Peyer's patch (tissue), 4 donors: ENCODE results near the gene MRPS11. TPM values are rescaled to one million over a fixed set of nuclear protein-coding genes. Genes with fewer than 3 reads are reported as not detected.
"Not testable (repeated sequence)": the region's sequence is repeated elsewhere in the genome, so short reads cannot be mapped to it uniquely, and the experiment has no call there.

ENCODE experiments used
- DNase-seq, 3 donors: peaks; one replicate each; pipeline ENCODE4 v3.0.0-alpha.2; 2017 to 2019
- H3K27ac ChIP-seq, 4 donors: fragments of 200-600 bp; sonication (generic); one replicate each; pipeline ENCODE4 v1.5.1; 2016 to 2019
- H3K27me3 ChIP-seq, 2 donors: fragments of 200-600 bp; sonication (generic); one replicate each; pipeline ENCODE4 v1.5.1; 2019
- H3K36me3 ChIP-seq, 3 donors: fragments of 200-600 bp; sonication (generic); one replicate each; pipeline ENCODE4 v1.5.1; 2016 to 2019
- H3K4me1 ChIP-seq, 4 donors: fragments of 200-600 bp; sonication (generic); one replicate each; pipeline ENCODE4 v1.5.1; 2016 to 2019
- H3K4me3 ChIP-seq, 4 donors: fragments of 200-600 bp; sonication (generic); 1 replicate in 3 of 4; 2 replicates in 1 of 4; pipeline ENCODE4 v1.5.1; 2016 to 2019; ENCODE audit warnings: mild to moderate bottlenecking in 1 of 4
- H3K9me3 ChIP-seq, 4 donors: fragments of 200-600 bp; sonication (generic); one replicate each; pipeline ENCODE4 v1.5.1; 2016 to 2019; ENCODE audit warnings: mild to moderate bottlenecking in 1 of 4
- CTCF ChIP-seq, 6 experiments: fragments of 450-650 bp in 4 of 6; fragments of 200-600 bp in 2 of 6; sonication (generic) in 1 of 6; IDR thresholded peaks; one replicate each; pipeline ENCODE4 v1.5.1; 2017 to 2019; ENCODE audit warnings: antibody characterized with exemption in 6 of 6, mild to moderate bottlenecking in 3 of 6, moderate library complexity in 1 of 6
- POLR2A ChIP-seq, 2 donors: fragments of 450-650 bp; IDR thresholded peaks; one replicate each; pipeline ENCODE4 v1.5.1; 2017; ENCODE audit warnings: antibody characterized with exemption in 2 of 2, mild to moderate bottlenecking in 2 of 2, moderate library complexity in 2 of 2
- total RNA-seq, 4 donors: library from RNA; depleted of rRNA; stranded (reverse); fragments of >200 nt; gene quantifications; one replicate each; pipeline ENCODE4 v1.1.0, GENCODE V29; 2016

Gene MRPS11
- total RNA-seq, 4 donors from 2014 or later, result 20.7 to 42.9 (median 35.3) TPM

- Histone ChIP-seq H3K4me3 (no peak overlapping the region), H3K27me3 (no peaks in the 10 kb centered on the region), H3K27ac (no peak overlapping the region), H3K4me1 (no peaks in the 10 kb centered on the region), H3K9me3 (no peaks in the 10 kb centered on the region), H3K36me3 (no peaks in the 10 kb centered on the region)
- TF ChIP-seq CTCF (IDR thresholded peaks at IDR 0.05) (no peak), POLR2A (IDR thresholded peaks at IDR 0.05) (no peak)
- DNase-seq, result no peak
Measured at GRCh38 chr15:88428805-88429605, 38.5 kb upstream of the MRPS11 start.

- H3K27ac ChIP-seq, result no peak overlapping the region
- no peak overlapping the region for H3K4me3 ChIP-seq
- H3K27me3 ChIP-seq, result no peaks in the 10 kb centered on the region
- TF ChIP-seq CTCF (IDR thresholded peaks at IDR 0.05), result no peak
- H3K36me3 ChIP-seq, result no peaks in the 10 kb centered on the region
- H3K9me3 ChIP-seq, result no peaks in the 10 kb centered on the region
- no peaks in the 10 kb centered on the region for H3K4me1 ChIP-seq
- DNase-seq, result no peak
Measured at GRCh38 chr15:88430051-88430450, 37.5 kb upstream of the MRPS11 start.

- no peaks in the 10 kb centered on the region for H3K27me3 ChIP-seq
- TF ChIP-seq CTCF (IDR thresholded peaks at IDR 0.05) (no peak), POLR2A (IDR thresholded peaks at IDR 0.05) (no peak)
- H3K9me3 ChIP-seq, result no peaks in the 10 kb centered on the region
- H3K36me3 ChIP-seq, result no peaks in the 10 kb centered on the region
- H3K27ac ChIP-seq, result no peak overlapping the region
- no peak for DNase-seq
- H3K4me3 ChIP-seq, result no peak overlapping the region
- no peaks in the 10 kb centered on the region for H3K4me1 ChIP-seq
Measured at GRCh38 chr15:88431441-88431840, 36.1 kb upstream of the MRPS11 start.

GRCh38 chr15:88433046-88433685 lies 34.3 kb upstream of the MRPS11 start:
- no peak overlapping the region for H3K27ac ChIP-seq
- no peak for TF ChIP-seq CTCF (IDR thresholded peaks at IDR 0.05)
- TF ChIP-seq POLR2A (IDR thresholded peaks at IDR 0.05), result no peak

GRCh38 chr15:88434106-88434505 lies 33.4 kb upstream of the MRPS11 start:
- H3K27me3 ChIP-seq, H3K27ac ChIP-seq, H3K9me3 ChIP-seq, H3K4me3 ChIP-seq, H3K36me3 ChIP-seq, H3K4me1 ChIP-seq, DNase-seq: not testable (repeated sequence)

More at GRCh38 chr15:88433046-88433685, 34.3 kb upstream of the MRPS11 start:
- H3K9me3 ChIP-seq, result no peaks in the 10 kb centered on the region
- DNase-seq, result no peak
- H3K4me3 ChIP-seq, result no peak overlapping the region
- no peaks in the 10 kb centered on the region for H3K27me3 ChIP-seq
- no peaks in the 10 kb centered on the region for H3K4me1 ChIP-seq
- no peaks in the 10 kb centered on the region for H3K36me3 ChIP-seq

GRCh38 chr15:88438181-88438580 lies 29.3 kb upstream of the MRPS11 start:
- no peak overlapping the region for H3K4me3 ChIP-seq
- TF ChIP-seq POLR2A (IDR thresholded peaks at IDR 0.05) (no peak), CTCF (IDR thresholded peaks at IDR 0.05) (no peak)
- H3K27me3 ChIP-seq, result no peaks in the 10 kb centered on the region
- H3K27ac ChIP-seq, result no peak overlapping the region
- no peaks in the 10 kb centered on the region for H3K36me3 ChIP-seq
- no peak for DNase-seq
- no peaks in the 10 kb centered on the region for H3K9me3 ChIP-seq
- H3K4me1 ChIP-seq, result no peaks in the 10 kb centered on the region
